Fibroblast of lung (primary cell): ENCODE results near the gene FLNA.
"Not testable (repeated sequence)": the region's sequence is repeated elsewhere in the genome, so short reads cannot be mapped to it uniquely, and the experiment has no call there.

Source experiments
- EZH2 ChIP-seq: IDR thresholded peaks from 2 replicates; pipeline ENCODE4 v1.5.1; 2012; ENCODE audit warnings: low read length, control low read depth, mild to moderate bottlenecking; ENCODE audit errors: missing control alignments
- TF ChIP-seq, protein P1 (sequence below), 2 donors: IDR thresholded peaks in 1 of 2; conservative IDR thresholded peaks in 1 of 2; 1 replicate in 1 of 2; 2 replicates in 1 of 2; pipeline ENCODE4 v1.5.1; 2011 to 2012; ENCODE audit warnings: low read length in 2 of 2, control low read depth in 1 of 2, inconsistent platforms in 1 of 2, low read depth in 1 of 2, mild to moderate bottlenecking in 1 of 2

- TF ChIP-seq, protein P1, sequence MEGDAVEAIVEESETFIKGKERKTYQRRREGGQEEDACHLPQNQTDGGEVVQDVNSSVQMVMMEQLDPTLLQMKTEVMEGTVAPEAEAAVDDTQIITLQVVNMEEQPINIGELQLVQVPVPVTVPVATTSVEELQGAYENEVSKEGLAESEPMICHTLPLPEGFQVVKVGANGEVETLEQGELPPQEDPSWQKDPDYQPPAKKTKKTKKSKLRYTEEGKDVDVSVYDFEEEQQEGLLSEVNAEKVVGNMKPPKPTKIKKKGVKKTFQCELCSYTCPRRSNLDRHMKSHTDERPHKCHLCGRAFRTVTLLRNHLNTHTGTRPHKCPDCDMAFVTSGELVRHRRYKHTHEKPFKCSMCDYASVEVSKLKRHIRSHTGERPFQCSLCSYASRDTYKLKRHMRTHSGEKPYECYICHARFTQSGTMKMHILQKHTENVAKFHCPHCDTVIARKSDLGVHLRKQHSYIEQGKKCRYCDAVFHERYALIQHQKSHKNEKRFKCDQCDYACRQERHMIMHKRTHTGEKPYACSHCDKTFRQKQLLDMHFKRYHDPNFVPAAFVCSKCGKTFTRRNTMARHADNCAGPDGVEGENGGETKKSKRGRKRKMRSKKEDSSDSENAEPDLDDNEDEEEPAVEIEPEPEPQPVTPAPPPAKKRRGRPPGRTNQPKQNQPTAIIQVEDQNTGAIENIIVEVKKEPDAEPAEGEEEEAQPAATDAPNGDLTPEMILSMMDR (conservative IDR thresholded peaks at IDR 0.05 in 1 of 2, IDR thresholded peaks at IDR 0.05 in 1 of 2; ENCODE audit: low read depth in 1 of 2, low read length in 2 of 2) = not testable (repeated sequence)
- not testable (repeated sequence) for TF ChIP-seq EZH2
Observed at GRCh38 chrX:154341399-154342298, 32.8 kb downstream of the FLNA start.
